Esophagus squamous epithelium (tissue), 4 donors: ENCODE data around the gene FN3KRP.

Experiments used
- POLR2A ChIP-seq, 4 donors: fragments of 450-650 bp; IDR thresholded peaks; one replicate each; pipeline ENCODE4 v1.6.1; 2017; ENCODE audit warnings: antibody characterized with exemption in 4 of 4, mild to moderate bottlenecking in 4 of 4, moderate library complexity in 3 of 4
- TF ChIP-seq, protein P1 (sequence below), 6 experiments: fragments of 450-650 bp in 4 of 6; fragments of 200-600 bp in 2 of 6; sonication (generic) in 2 of 6; IDR thresholded peaks; one replicate each; pipeline ENCODE4 v1.5.1; 2016 to 2019; ENCODE audit warnings: antibody characterized with exemption in 6 of 6, mild to moderate bottlenecking in 4 of 6, moderate library complexity in 4 of 6

DNA sequence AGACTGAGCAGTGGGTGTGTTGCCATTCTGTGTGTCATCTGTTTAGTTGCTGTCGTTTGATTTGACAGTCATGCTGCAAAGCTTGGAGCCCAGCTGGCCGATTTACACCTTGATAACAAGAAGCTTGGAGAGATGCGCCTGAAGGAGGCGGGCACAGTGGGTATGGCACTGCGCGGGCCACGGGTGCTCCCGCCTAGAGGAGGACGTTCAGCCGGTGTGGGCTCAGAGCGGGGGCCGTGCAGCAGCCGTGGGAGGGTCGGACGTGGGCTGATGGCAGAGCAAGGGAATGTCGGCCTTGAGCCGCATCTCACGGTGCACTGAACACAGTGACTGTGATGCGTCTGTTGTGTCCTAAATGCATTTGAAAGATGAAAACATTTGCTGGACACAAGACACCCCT, 3.7 kb downstream of the FN3KRP start:
- TF ChIP-seq, protein P1, sequence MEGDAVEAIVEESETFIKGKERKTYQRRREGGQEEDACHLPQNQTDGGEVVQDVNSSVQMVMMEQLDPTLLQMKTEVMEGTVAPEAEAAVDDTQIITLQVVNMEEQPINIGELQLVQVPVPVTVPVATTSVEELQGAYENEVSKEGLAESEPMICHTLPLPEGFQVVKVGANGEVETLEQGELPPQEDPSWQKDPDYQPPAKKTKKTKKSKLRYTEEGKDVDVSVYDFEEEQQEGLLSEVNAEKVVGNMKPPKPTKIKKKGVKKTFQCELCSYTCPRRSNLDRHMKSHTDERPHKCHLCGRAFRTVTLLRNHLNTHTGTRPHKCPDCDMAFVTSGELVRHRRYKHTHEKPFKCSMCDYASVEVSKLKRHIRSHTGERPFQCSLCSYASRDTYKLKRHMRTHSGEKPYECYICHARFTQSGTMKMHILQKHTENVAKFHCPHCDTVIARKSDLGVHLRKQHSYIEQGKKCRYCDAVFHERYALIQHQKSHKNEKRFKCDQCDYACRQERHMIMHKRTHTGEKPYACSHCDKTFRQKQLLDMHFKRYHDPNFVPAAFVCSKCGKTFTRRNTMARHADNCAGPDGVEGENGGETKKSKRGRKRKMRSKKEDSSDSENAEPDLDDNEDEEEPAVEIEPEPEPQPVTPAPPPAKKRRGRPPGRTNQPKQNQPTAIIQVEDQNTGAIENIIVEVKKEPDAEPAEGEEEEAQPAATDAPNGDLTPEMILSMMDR (IDR thresholded peaks at IDR 0.05), result no peak
- TF ChIP-seq POLR2A (IDR thresholded peaks at IDR 0.05), result no peak
